MM.1S (cell line): ENCODE data around the gene PLCG1.

ENCODE experiments used
- DNase-seq: peaks from one replicate; pipeline ENCODE4 v3.0.0-alpha.2; 2015
- H2AFZ ChIP-seq: fragments of 300-600 bp; sonication (generic); 2 replicates; pipeline ENCODE4 v1.6.0; 2016; ENCODE audit warnings: antibody characterized with exemption, low read length
- H3F3A ChIP-seq: fragments of 300-600 bp; sonication (generic); 2 replicates; pipeline ENCODE4 v1.6.1; 2016; ENCODE audit warnings: mild to moderate bottlenecking, antibody characterized with exemption, low read length, moderate library complexity, mixed read lengths; ENCODE audit not compliant: insufficient read depth
- H3K27ac ChIP-seq: fragments of 300-600 bp; sonication (generic); 2 replicates; pipeline ENCODE4 v1.5.1; 2016; ENCODE audit warnings: mild to moderate bottlenecking, low read length
- H3K27me3 ChIP-seq: fragments of 300-600 bp; sonication (generic); replicated peaks from 2 replicates; pipeline ENCODE4 v1.6.0; 2016; ENCODE audit warnings: low read length; ENCODE audit not compliant: insufficient read depth
- H3K36me3 ChIP-seq: fragments of 300-600 bp; sonication (generic); replicated peaks from 2 replicates; pipeline ENCODE4 v1.6.1; 2016; ENCODE audit warnings: mild to moderate bottlenecking, low read length, mixed read lengths; ENCODE audit not compliant: insufficient read depth
- H3K4me1 ChIP-seq: fragments of 300-600 bp; sonication (generic); 2 replicates; pipeline ENCODE4 v1.6.1; 2016; ENCODE audit warnings: low read length, mixed read lengths
- H3K4me2 ChIP-seq: fragments of 300-600 bp; sonication (generic); 2 replicates; pipeline ENCODE4 v1.6.0; 2016; ENCODE audit warnings: low read depth, low read length
- H3K4me3 ChIP-seq: fragments of 300-600 bp; sonication (generic); 2 replicates; pipeline ENCODE4 v1.5.1; 2016; ENCODE audit warnings: low read length, mixed read lengths
- H3K79me2 ChIP-seq: fragments of 300-600 bp; sonication (generic); 2 replicates; pipeline ENCODE4 v1.6.1; 2016; ENCODE audit warnings: mixed run types, low read length, mixed read lengths
- H3K9ac ChIP-seq: fragments of 300-600 bp; sonication (generic); 2 replicates; pipeline ENCODE4 v1.6.1; 2016; ENCODE audit warnings: low read length, mixed read lengths
- H3K9me2 ChIP-seq: fragments of 300-600 bp; sonication (generic); replicated peaks from 2 replicates; pipeline ENCODE4 v1.6.1; 2016; ENCODE audit warnings: mild to moderate bottlenecking, low read length, mixed read lengths; ENCODE audit not compliant: insufficient read depth
- H3K9me3 ChIP-seq: fragments of 300-600 bp; sonication (generic); replicated peaks from 2 replicates; pipeline ENCODE4 v1.6.1; 2016; ENCODE audit warnings: mild to moderate bottlenecking, low read length, mixed read lengths; ENCODE audit not compliant: insufficient read depth
- H4K20me1 ChIP-seq: fragments of 300-600 bp; sonication (generic); 2 replicates; pipeline ENCODE4 v1.6.1; 2016; ENCODE audit warnings: mild to moderate bottlenecking, low read length, moderate library complexity, mixed read lengths; ENCODE audit not compliant: insufficient read depth
- CTCF ChIP-seq: fragments of 300-600 bp; sonication (generic); IDR thresholded peaks from 2 replicates; pipeline ENCODE4 v1.5.1; 2016; ENCODE audit warnings: antibody characterized with exemption, low read length, mixed read lengths
- EZH2 ChIP-seq: fragments of 300-600 bp; sonication (generic); optimal IDR thresholded peaks from 2 replicates; pipeline ENCODE3; 2017; ENCODE audit warnings: low read depth, mild to moderate bottlenecking, antibody characterized with exemption, low read length, mixed read lengths
- EZH2phosphoT487 ChIP-seq: fragments of 300-600 bp; sonication (generic); IDR thresholded peaks from 2 replicates; pipeline ENCODE4 v1.6.1; 2018; ENCODE audit warnings: antibody characterized with exemption, low read length

Gene PLCG1

GRCh38 chr20:41218466-41218865 is 81.1 kb downstream of the PLCG1 start:
- Histone ChIP-seq H3K27ac (no peak overlapping the region), H3K36me3 (no peaks in the 10 kb centered on the region), H2AFZ (no peak overlapping the region), H3K4me2 (no peak overlapping the region), H4K20me1 (no peaks in the 10 kb centered on the region), H3K9ac (no peak overlapping the region), H3K4me1 (peaks cover 15% of the 10 kb centered on the region), H3K79me2 (0 out of 2 replicates have a peak, but pooled peaks cover 4% of the 10 kb centered on the region), H3K9me3 (no peaks in the 10 kb centered on the region), H3K4me3 (no peak overlapping the region), H3F3A (peaks cover 4% of the 10 kb centered on the region), H3K27me3 (no peaks in the 10 kb centered on the region), H3K9me2 (no peaks in the 10 kb centered on the region)
- no peak for TF ChIP-seq EZH2phosphoT487
- TF ChIP-seq CTCF = no peak
- no peak for TF ChIP-seq EZH2
- no peak for DNase-seq

GRCh38 chr20:41219824-41220223 is 82.5 kb downstream of the PLCG1 start:
- Histone ChIP-seq H3K9me3 (no peaks in the 10 kb centered on the region), H4K20me1 (no peaks in the 10 kb centered on the region), H3K36me3 (no peaks in the 10 kb centered on the region), H3F3A (no peaks in the 10 kb centered on the region), H3K4me3 (no peak overlapping the region), H3K27me3 (no peaks in the 10 kb centered on the region), H3K27ac (no peak overlapping the region), H2AFZ (no peak overlapping the region), H3K9me2 (no peaks in the 10 kb centered on the region), H3K4me2 (no peak overlapping the region), H3K9ac (no peak overlapping the region), H3K79me2 (0 out of 2 replicates have a peak, but pooled peaks cover 4% of the 10 kb centered on the region), H3K4me1 (peaks cover 1% of the 10 kb centered on the region; the same call in 1 of the 2 replicates)
- no peak for DNase-seq
- no peak for TF ChIP-seq EZH2

GRCh38 chr20:41221614-41222218 is 84.4 kb downstream of the PLCG1 start:
- H3K79me2 ChIP-seq = 0 out of 2 replicates have a peak, but pooled peaks cover 4% of the 10 kb centered on the region
- H3K27ac ChIP-seq = no peak overlapping the region
- H4K20me1 ChIP-seq = no peaks in the 10 kb centered on the region
- H3K4me2 ChIP-seq = no peak overlapping the region
- no peaks in the 10 kb centered on the region for H3K9me2 ChIP-seq
- TF ChIP-seq EZH2 (no peak), EZH2phosphoT487 (no peak), CTCF (no peak)
- DNase-seq = no peak
- no peaks in the 10 kb centered on the region for H3K9me3 ChIP-seq
- H3K36me3 ChIP-seq = no peaks in the 10 kb centered on the region
- no peaks in the 10 kb centered on the region for H3K4me1 ChIP-seq
- no peak overlapping the region for H3K9ac ChIP-seq
- no peaks in the 10 kb centered on the region for H3F3A ChIP-seq
- no peak overlapping the region for H2AFZ ChIP-seq
- H3K4me3 ChIP-seq = no peak overlapping the region
- no peaks in the 10 kb centered on the region for H3K27me3 ChIP-seq

- no peak overlapping the region for H2AFZ ChIP-seq
- H3K4me3 ChIP-seq = no peak overlapping the region
- no peaks in the 10 kb centered on the region for H3K9me2 ChIP-seq
- H3K27ac ChIP-seq = no peak overlapping the region
- no peak overlapping the region for H3K4me2 ChIP-seq
- H4K20me1 ChIP-seq = no peaks in the 10 kb centered on the region
- TF ChIP-seq EZH2 (no peak), EZH2phosphoT487 (no peak), CTCF (no peak)
- 0 out of 2 replicates have a peak, but pooled peaks cover 4% of the 10 kb centered on the region for H3K79me2 ChIP-seq
- H3K36me3 ChIP-seq = no peaks in the 10 kb centered on the region
- no peaks in the 10 kb centered on the region for H3K4me1 ChIP-seq
- H3K27me3 ChIP-seq = no peaks in the 10 kb centered on the region
- H3K9me3 ChIP-seq = no peaks in the 10 kb centered on the region
- H3K9ac ChIP-seq = no peak overlapping the region
- no peak for DNase-seq
- H3F3A ChIP-seq = no peaks in the 10 kb centered on the region
These were observed 85.0 kb downstream of the PLCG1 start for GRCh38 chr20:41222296-41222695.
